Neuronal stem cell (in vitro differentiated cells): ENCODE data around the gene NRG2.
A peak's percentile ranks its signal among the peaks of the same experiment; 100 is the strongest.

Experiments used
- DNase-seq: peaks from one replicate; pipeline ENCODE4 v3.0.0-alpha.2; 2013; ENCODE audit warnings: low spot score
- H2AFZ ChIP-seq: one replicate; pipeline ENCODE4 v1.6.1; 2013; ENCODE audit warnings: mild to moderate bottlenecking, low read length, inconsistent platforms
- H2AK5ac ChIP-seq: 2 replicates; pipeline ENCODE4 v1.6.1; 2013; ENCODE audit warnings: low read depth, mild to moderate bottlenecking, inconsistent platforms, low read length, moderate library complexity, mixed read lengths
- H2BK120ac ChIP-seq: 2 replicates; pipeline ENCODE4 v1.6.1; 2013; ENCODE audit warnings: low read depth, mild to moderate bottlenecking, inconsistent platforms, low read length, moderate library complexity, mixed read lengths
- H2BK12ac ChIP-seq: one replicate; pipeline ENCODE4 v1.6.1; 2013; ENCODE audit warnings: low read length, inconsistent platforms
- H2BK15ac ChIP-seq: 2 replicates; pipeline ENCODE4 v1.6.1; 2013; ENCODE audit warnings: mild to moderate bottlenecking, low read length, inconsistent platforms, mixed read lengths
- H2BK5ac ChIP-seq: one replicate; pipeline ENCODE4 v1.6.1; 2013; ENCODE audit warnings: inconsistent platforms, mild to moderate bottlenecking, low read length, moderate library complexity
- H3K14ac ChIP-seq: one replicate; pipeline ENCODE4 v1.6.1; 2013; ENCODE audit warnings: low read length, inconsistent platforms
- H3K18ac ChIP-seq: 2 replicates; pipeline ENCODE4 v1.6.1; 2013; ENCODE audit warnings: low read length, inconsistent platforms
- H3K23ac ChIP-seq: 2 replicates; pipeline ENCODE4 v1.6.1; 2013; ENCODE audit warnings: low read depth, mild to moderate bottlenecking, mixed read lengths, low read length, inconsistent platforms; ENCODE audit not compliant: poor library complexity
- H3K27ac ChIP-seq: replicated peaks from 3 replicates; pipeline ENCODE4 v1.5.1; 2013; ENCODE audit warnings: low read length, inconsistent platforms
- H3K27me3 ChIP-seq, 3 experiments: 2 replicates each; pipeline ENCODE4 v1.6.1; 2013; ENCODE audit warnings: low read length in 3 of 3, mild to moderate bottlenecking in 2 of 3, inconsistent platforms in 1 of 3, low read depth in 1 of 3, mixed read lengths in 1 of 3, moderate library complexity in 1 of 3; ENCODE audit not compliant: control insufficient read depth in 3 of 3, insufficient read depth in 3 of 3
- H3K36me3 ChIP-seq, 2 donors: replicated peaks in 1 of 2; 2 replicates each; pipeline ENCODE4 v1.6.1; 2013; ENCODE audit warnings: low read length in 2 of 2; ENCODE audit not compliant: control insufficient read depth in 2 of 2, insufficient read depth in 2 of 2
- H3K4ac ChIP-seq: 2 replicates; pipeline ENCODE4 v1.6.1; 2013; ENCODE audit warnings: inconsistent platforms, mild to moderate bottlenecking, low read length, moderate library complexity
- H3K4me1 ChIP-seq, 2 donors: 1 replicate in 1 of 2; 2 replicates in 1 of 2; pipeline ENCODE4 v1.6.1; 2013; ENCODE audit warnings: low read length in 2 of 2, low read depth in 1 of 2; ENCODE audit not compliant: control insufficient read depth in 2 of 2, insufficient read depth in 1 of 2
- H3K4me2 ChIP-seq: one replicate; pipeline ENCODE4 v1.6.1; 2013; ENCODE audit warnings: mild to moderate bottlenecking, low read length, inconsistent platforms; ENCODE audit not compliant: insufficient read depth, poor library complexity, severe bottlenecking
- H3K4me3 ChIP-seq, 2 donors: 2 replicates each; pipeline ENCODE4 v1.5.1; 2013; ENCODE audit warnings: low read length in 2 of 2, mild to moderate bottlenecking in 2 of 2, inconsistent platforms in 1 of 2, moderate library complexity in 1 of 2
- H3K79me1 ChIP-seq: one replicate; pipeline ENCODE4 v1.6.1; 2013; ENCODE audit warnings: low read depth, mild to moderate bottlenecking, inconsistent platforms, low read length, moderate library complexity
- H3K9ac ChIP-seq: one replicate; pipeline ENCODE4 v1.6.1; 2013; ENCODE audit warnings: mild to moderate bottlenecking, low read depth, low read length, inconsistent platforms; ENCODE audit not compliant: poor library complexity
- H3K9me3 ChIP-seq, 2 donors: replicated peaks in 1 of 2; 2 replicates each; pipeline versions ENCODE3 to v1.6.1; 2013; ENCODE audit warnings: low read length in 2 of 2, mild to moderate bottlenecking in 2 of 2, inconsistent platforms in 1 of 2, low read depth in 1 of 2, mixed read lengths in 1 of 2, moderate library complexity in 1 of 2; ENCODE audit not compliant: control insufficient read depth in 2 of 2, insufficient read depth in 1 of 2
- H4K8ac ChIP-seq: one replicate; pipeline ENCODE4 v1.6.1; 2013; ENCODE audit warnings: low read depth, mild to moderate bottlenecking, inconsistent platforms, low read length, moderate library complexity
- H4K91ac ChIP-seq: one replicate; pipeline ENCODE4 v1.6.1; 2013; ENCODE audit warnings: low read length, low read depth, mild to moderate bottlenecking, inconsistent platforms; ENCODE audit not compliant: poor library complexity
- WGBS, 2 donors: extraction: QIAGEN DNeasy Blood & Tissue Kit; methylation state at CpG; one replicate each; pipeline ENCODE4 v1.1.7; 2013; ENCODE audit warnings: missing lambda C conversion rate in 2 of 2, mixed read lengths in 1 of 2; ENCODE audit not compliant: insufficient read length in 2 of 2, insufficient replicate concordance in 1 of 2; ENCODE audit errors: extremely low coverage in 2 of 2; 5-methylcytosine and 5-hydroxymethylcytosine counted together

The NRG2 gene

GRCh38 chr5:139845846-139846681 is 197.0 kb downstream of the NRG2 start:
- Histone ChIP-seq H3K27ac (no peak overlapping the region), H2BK120ac (no peak overlapping the region), H3K27me3 (peaks cover 5 to 84% (median 60%) of the 10 kb centered on the region in 3 experiments), H4K91ac (no peak overlapping the region), H3K4me2 (no peak overlapping the region), H2BK5ac (no peak overlapping the region), H3K9me3 (no peaks in the 10 kb centered on the region), H3K14ac (no peak overlapping the region), H3K79me1 (no peaks in the 10 kb centered on the region), H3K4ac (no peak overlapping the region), H2BK15ac (no peak overlapping the region), H2AFZ (no peak overlapping the region), H4K8ac (no peak overlapping the region), H3K9ac (no peak overlapping the region), H2BK12ac (no peak overlapping the region), H3K36me3 (no peaks in the 10 kb centered on the region), H3K4me1 (no peaks in the 10 kb centered on the region), H2AK5ac (no peak overlapping the region), H3K18ac (no peak overlapping the region), H3K4me3 (no peak overlapping the region), H3K23ac (peak overlapping the region; percentile 40)
- no peak for DNase-seq
- no CpG with 5 or more reads among the region's 18 CpGs for WGBS, 2 donors

GRCh38 chr5:139844472-139845145 is 198.5 kb downstream of the NRG2 start:
- no peak overlapping the region for H2BK120ac ChIP-seq
- peak; percentile 72 for DNase-seq
- H3K4ac ChIP-seq: no peak overlapping the region
- H2BK12ac ChIP-seq: no peak overlapping the region
- H2AFZ ChIP-seq: no peak overlapping the region
- no peak overlapping the region for H3K23ac ChIP-seq
- H2BK15ac ChIP-seq: no peak overlapping the region
- H3K4me2 ChIP-seq: no peak overlapping the region
- no peak overlapping the region for H2BK5ac ChIP-seq
- H2AK5ac ChIP-seq: no peak overlapping the region
- H3K27ac ChIP-seq: no peak overlapping the region
- no peak overlapping the region for H3K9ac ChIP-seq
- H3K4me1 ChIP-seq: no peaks in the 10 kb centered on the region
- H4K91ac ChIP-seq: no peak overlapping the region
- no peak overlapping the region for H3K4me3 ChIP-seq
- no peaks in the 10 kb centered on the region for H3K36me3 ChIP-seq
- H4K8ac ChIP-seq: no peak overlapping the region
- no peak overlapping the region for H3K14ac ChIP-seq
- no peaks in the 10 kb centered on the region for H3K9me3 ChIP-seq
- H3K18ac ChIP-seq: no peak overlapping the region
- no CpG with 5 or more reads among the region's 18 CpGs for WGBS, 2 donors
- peaks cover 5 to 79% (median 50%) of the 10 kb centered on the region in 3 experiments for H3K27me3 ChIP-seq
- H3K79me1 ChIP-seq: no peaks in the 10 kb centered on the region

GRCh38 chr5:139843991-139844390 is 199.1 kb downstream of the NRG2 start:
- no peaks in the 10 kb centered on the region for H3K79me1 ChIP-seq
- DNase-seq: no peak
- H2BK15ac ChIP-seq: no peak overlapping the region
- no peak overlapping the region for H2BK12ac ChIP-seq
- no peak overlapping the region for H2AFZ ChIP-seq
- H3K18ac ChIP-seq: no peak overlapping the region
- no peak overlapping the region for H4K8ac ChIP-seq
- H3K4ac ChIP-seq: no peak overlapping the region
- no peaks in the 10 kb centered on the region for H3K4me1 ChIP-seq
- no peak overlapping the region for H3K4me3 ChIP-seq
- H3K4me2 ChIP-seq: no peak overlapping the region
- WGBS, 2 donors: no CpG with 5 or more reads among the region's 5 CpGs
- H3K36me3 ChIP-seq: no peaks in the 10 kb centered on the region
- H4K91ac ChIP-seq: no peak overlapping the region
- no peak overlapping the region for H2BK120ac ChIP-seq
- H2BK5ac ChIP-seq: no peak overlapping the region
- peaks cover 5 to 78% (median 44%) of the 10 kb centered on the region in 3 experiments for H3K27me3 ChIP-seq
- H3K9me3 ChIP-seq: no peaks in the 10 kb centered on the region
- no peak overlapping the region for H3K14ac ChIP-seq
- H3K9ac ChIP-seq: no peak overlapping the region
- no peak overlapping the region for H3K27ac ChIP-seq
- H3K23ac ChIP-seq: no peak overlapping the region
- no peak overlapping the region for H2AK5ac ChIP-seq

- no peak overlapping the region for H2BK12ac ChIP-seq
- no peaks in the 10 kb centered on the region for H3K4me1 ChIP-seq
- no peak overlapping the region for H4K91ac ChIP-seq
- H2AFZ ChIP-seq: no peak overlapping the region
- DNase-seq: no peak
- H3K14ac ChIP-seq: no peak overlapping the region
- H3K27me3 ChIP-seq: peaks cover 2 to 78% (median 30%) of the 10 kb centered on the region in 3 experiments
- H2AK5ac ChIP-seq: no peak overlapping the region
- no peak overlapping the region for H3K18ac ChIP-seq
- no peak overlapping the region for H3K4ac ChIP-seq
- H4K8ac ChIP-seq: no peak overlapping the region
- no peaks in the 10 kb centered on the region for H3K79me1 ChIP-seq
- no peak overlapping the region for H2BK5ac ChIP-seq
- H3K36me3 ChIP-seq: no peaks in the 10 kb centered on the region
- H3K23ac ChIP-seq: no peak overlapping the region
- WGBS, 2 donors: no CpG with 5 or more reads among the region's 7 CpGs
- no peak overlapping the region for H2BK15ac ChIP-seq
- H3K27ac ChIP-seq: no peak overlapping the region
- H3K9ac ChIP-seq: no peak overlapping the region
- no peak overlapping the region for H3K4me2 ChIP-seq
- no peak overlapping the region for H2BK120ac ChIP-seq
- no peaks in the 10 kb centered on the region for H3K9me3 ChIP-seq
- peak overlapping the region in 1 of 2 donors; percentile 14 for H3K4me3 ChIP-seq
Measured at GRCh38 chr5:139842321-139842720, 200.8 kb downstream of the NRG2 start.
